HG02840 (cell line): ENCODE measurements around the gene HNRNPA1L2.
"Not testable (repeated sequence)": the region's sequence is repeated elsewhere in the genome, so short reads cannot be mapped to it uniquely, and the experiment has no call there.

Experiments used
- ATAC-seq: cut with Tn5 transposase; IDR thresholded peaks from one replicate; pipeline ENCODE4 v1.9.1; 2021; ENCODE audit warnings: mild to moderate bottlenecking, moderate library complexity, moderate number of reproducible peaks; ENCODE audit not compliant: unreplicated experiment, low FRiP score

HNRNPA1L2 gene

GRCh38 chr13:52642131-52642530, at the start of gene HNRNPA1L2:
HNRNPA1L2 (plus strand) TSS chr13:52642431; CDS start chr13:52642493, 62 bp downstream.
- ATAC-seq: no peak

GRCh38 chr13:52593175-52593574, 49.1 kb upstream of the HNRNPA1L2 start:
- ATAC-seq: not testable (repeated sequence)

- ATAC-seq: not testable (repeated sequence)
These were observed 48.4 kb upstream of the HNRNPA1L2 start for GRCh38 chr13:52593812-52594211.

- ATAC-seq: not testable (repeated sequence)
These were observed 47.9 kb upstream of the HNRNPA1L2 start for GRCh38 chr13:52594295-52594694.

GRCh38 chr13:52597676-52598075, 44.6 kb upstream of the HNRNPA1L2 start:
- ATAC-seq: no peak

GRCh38 chr13:52599037-52599847, 43.0 kb upstream of the HNRNPA1L2 start:
- peak; percentile 6 for ATAC-seq

GRCh38 chr13:52599848-52600603, 42.2 kb upstream of the HNRNPA1L2 start:
- peak; percentile 86 for ATAC-seq

- no peak for ATAC-seq
These were observed 41.6 kb upstream of the HNRNPA1L2 start for GRCh38 chr13:52600666-52601065.

- ATAC-seq: not testable (repeated sequence)
These were observed 38.9 kb upstream of the HNRNPA1L2 start for GRCh38 chr13:52603316-52603715.

- not testable (repeated sequence) for ATAC-seq
These were observed 36.1 kb upstream of the HNRNPA1L2 start for GRCh38 chr13:52606126-52606525.

- ATAC-seq: not testable (repeated sequence)
These were observed 35.4 kb upstream of the HNRNPA1L2 start for GRCh38 chr13:52606795-52607194.

GRCh38 chr13:52608184-52608583, 34.0 kb upstream of the HNRNPA1L2 start:
- ATAC-seq: not testable (repeated sequence)

- not testable (repeated sequence) for ATAC-seq
These were observed 33.1 kb upstream of the HNRNPA1L2 start for GRCh38 chr13:52609013-52609606.

- not testable (repeated sequence) for ATAC-seq
These were observed 32.1 kb upstream of the HNRNPA1L2 start for GRCh38 chr13:52610158-52610557.

GRCh38 chr13:52615134-52615801, 27.0 kb upstream of the HNRNPA1L2 start:
- ATAC-seq: no peak

GRCh38 chr13:52615812-52616211, 26.4 kb upstream of the HNRNPA1L2 start:
- no peak for ATAC-seq

GRCh38 chr13:52617070-52618060, 24.9 kb upstream of the HNRNPA1L2 start:
- ATAC-seq: peak; percentile 91

GRCh38 chr13:52631083-52631690, 11.0 kb upstream of the HNRNPA1L2 start:
- not testable (repeated sequence) for ATAC-seq
